G401 (cell line): ENCODE results near the gene ALG6. TPM values are rescaled to one million over a fixed set of nuclear protein-coding genes. Genes with fewer than 3 reads are reported as not detected.
"Not testable (repeated sequence)": the region's sequence is repeated elsewhere in the genome, so short reads cannot be mapped to it uniquely, and the experiment has no call there.

Experiments used
- DNase-seq: peaks from one replicate; pipeline ENCODE4 v3.0.0-alpha.2; 2015; ENCODE audit warnings: low spot score
- in situ Hi-C: cut with HindIII; loops from 2 replicates; pipeline ENCODE4 v1.10.0; 2016; ENCODE audit warnings: low sequenced_read_pairs, mixed read lengths
- total RNA-seq: library from RNA; depleted of rRNA; stranded (reverse); fragments of >200 nt; shearing (Covaris generic); gene quantifications from 2 replicates; pipeline ENCODE4 v1.2.3, GENCODE V29; 2014

Gene ALG6
- total RNA-seq, 1 experiment from 2014 or later, result 19.1 TPM

GRCh38 chr1:63405987-63406386 lies 38.6 kb downstream of the ALG6 start:
- in situ Hi-C loops, result no loop called here
- no peak for DNase-seq

GRCh38 chr1:63407002-63407401 lies 39.6 kb downstream of the ALG6 start:
- in situ Hi-C loops, result no loop called here
- no peak for DNase-seq

GRCh38 chr1:63408331-63408730 lies 40.9 kb downstream of the ALG6 start:
- DNase-seq, result no peak
- in situ Hi-C loops, result no loop called here

GRCh38 chr1:63411066-63411465 lies 43.6 kb downstream of the ALG6 start:
- in situ Hi-C loops, result no loop called here
- no peak for DNase-seq

- no peak for DNase-seq
- in situ Hi-C loops, result no loop called here
Observed at GRCh38 chr1:63413394-63413793, 46.0 kb downstream of the ALG6 start.

GRCh38 chr1:63414691-63415365 lies 47.4 kb downstream of the ALG6 start:
- in situ Hi-C loops, result no loop called here
- no peak for DNase-seq

- no peak for DNase-seq
- in situ Hi-C loops, result no loop called here
Observed at GRCh38 chr1:63418101-63418500, 50.7 kb downstream of the ALG6 start.

- DNase-seq, in situ Hi-C loops: not testable (repeated sequence)
Observed at GRCh38 chr1:63420746-63421145, 53.3 kb downstream of the ALG6 start.

- in situ Hi-C loops, result no loop called here
Observed at GRCh38 chr1:63423649-63424048, 56.2 kb downstream of the ALG6 start.

GRCh38 chr1:63428815-63429214 lies 61.4 kb downstream of the ALG6 start:
- no peak for DNase-seq
- in situ Hi-C loops, result no loop called here

More at GRCh38 chr1:63423649-63424048, 56.2 kb downstream of the ALG6 start:
- DNase-seq, result no peak

GRCh38 chr1:63429281-63429680 lies 61.9 kb downstream of the ALG6 start:
- no peak for DNase-seq
- in situ Hi-C loops, result no loop called here

GRCh38 chr1:63435161-63435560 lies 67.7 kb downstream of the ALG6 start:
- DNase-seq, result no peak
- in situ Hi-C loops, result no loop called here

- no peak for DNase-seq
- in situ Hi-C loops, result no loop called here
Observed at GRCh38 chr1:63442141-63442475, 74.7 kb downstream of the ALG6 start.

- in situ Hi-C loops, result no loop called here
- DNase-seq, result no peak
Observed at GRCh38 chr1:63448731-63449246, 81.4 kb downstream of the ALG6 start.

GRCh38 chr1:63450416-63450815 lies 83.0 kb downstream of the ALG6 start:
- in situ Hi-C loops, result no loop called here
- DNase-seq, result no peak

GRCh38 chr1:63453232-63453631 lies 85.8 kb downstream of the ALG6 start:
- in situ Hi-C loops, result no loop called here
- DNase-seq, result no peak

GRCh38 chr1:63454269-63454668 lies 86.8 kb downstream of the ALG6 start:
- in situ Hi-C loops, result no loop called here

GRCh38 chr1:63458750-63459149 lies 91.3 kb downstream of the ALG6 start:
- in situ Hi-C loops, result no loop called here
- DNase-seq, result no peak

More at GRCh38 chr1:63454269-63454668, 86.8 kb downstream of the ALG6 start:
- peak; percentile 4 for DNase-seq

- in situ Hi-C loops, result no loop called here
Observed at GRCh38 chr1:63461661-63462230, 94.3 kb downstream of the ALG6 start.

GRCh38 chr1:63463248-63463647 lies 95.8 kb downstream of the ALG6 start:
- in situ Hi-C loops, result no loop called here
- DNase-seq, result no peak

More at GRCh38 chr1:63461661-63462230, 94.3 kb downstream of the ALG6 start:
- DNase-seq, result no peak

GRCh38 chr1:63466181-63466580 lies 98.8 kb downstream of the ALG6 start:
- in situ Hi-C loops, result no loop called here
- no peak for DNase-seq
